Fibroblast of skin of left biceps (primary cell): ENCODE measurements around the gene EXOC3L1.

Experiments used
- DNase-seq, 2 experiments: peaks; one replicate each; pipeline ENCODE4 v3.0.0-alpha.2; 2013; ENCODE audit warnings: low read depth in 2 of 2

EXOC3L1 gene

GRCh38 chr16:67147437-67148140 lies 42.3 kb downstream of the EXOC3L1 start:
- no peak for DNase-seq

GRCh38 chr16:67146523-67147357 lies 43.2 kb downstream of the EXOC3L1 start:
- DNase-seq: no peak

DNA sequence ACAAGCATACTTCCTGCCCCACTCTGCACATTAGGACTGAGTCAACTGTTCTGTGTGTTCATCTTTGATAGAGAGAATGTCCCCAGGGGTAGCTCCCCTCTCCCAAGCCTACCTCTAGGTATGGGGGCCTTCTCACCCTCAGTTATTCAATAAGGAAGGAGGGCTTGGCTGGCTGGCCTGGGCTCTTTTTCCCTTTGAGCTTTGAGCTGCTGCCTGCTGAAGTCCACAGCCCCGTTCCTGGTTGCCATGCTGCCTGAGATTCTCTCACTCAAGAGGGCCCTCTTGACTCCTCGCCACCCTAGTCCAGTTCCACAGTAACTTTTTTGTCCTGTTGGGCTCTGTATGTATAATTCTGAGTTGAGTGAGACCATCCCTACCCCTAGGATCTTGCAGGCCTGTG lies 44.2 kb downstream of the EXOC3L1 start:
- DNase-seq: no peak

DNA sequence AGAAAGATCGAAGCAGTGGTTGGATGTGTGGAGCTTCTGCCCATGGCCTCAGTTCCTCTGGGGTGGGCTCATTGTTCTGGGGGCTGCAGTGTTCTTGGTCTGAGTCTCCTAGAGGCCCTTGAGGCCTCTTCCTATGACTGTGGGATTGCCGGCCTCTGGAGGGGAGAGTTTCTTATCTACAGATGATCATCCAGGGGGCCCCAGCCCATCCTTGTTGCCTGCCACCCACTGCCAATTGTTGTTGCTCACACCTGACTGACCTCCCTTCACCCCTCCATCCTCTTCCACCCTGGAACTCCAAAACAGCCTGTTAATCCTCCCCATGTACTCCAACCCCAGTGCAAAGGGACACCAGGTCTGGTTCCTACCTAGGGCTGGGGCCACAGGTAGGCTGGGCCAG lies 45.0 kb downstream of the EXOC3L1 start:
- no peak for DNase-seq

DNA sequence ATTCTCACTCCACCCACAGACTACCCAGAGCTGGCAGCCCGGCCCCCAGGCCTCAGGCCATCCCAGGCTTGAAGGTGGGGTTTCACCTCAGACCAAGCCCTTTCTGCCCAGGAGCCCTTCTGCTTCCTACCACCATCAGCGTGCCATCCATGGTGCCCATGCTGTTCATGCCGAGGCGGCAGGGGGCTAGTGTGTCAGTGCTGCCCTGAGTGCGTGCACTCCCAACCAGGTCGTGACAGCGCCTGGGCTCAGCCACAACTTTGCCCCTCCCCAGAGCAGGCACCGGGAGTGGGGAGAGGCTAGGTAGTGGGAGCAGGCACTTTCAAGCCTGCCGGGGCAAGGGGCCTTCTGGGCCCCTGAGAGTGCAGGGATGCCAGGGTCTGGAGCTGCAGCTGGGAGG lies 47.6 kb downstream of the EXOC3L1 start:
- DNase-seq: no peak

GRCh38 chr16:67141391-67141790 lies 48.5 kb downstream of the EXOC3L1 start:
- DNase-seq: no peak

GRCh38 chr16:67137605-67138004 lies 52.3 kb downstream of the EXOC3L1 start:
- DNase-seq: no peak
